ACC112 (cell line): ENCODE measurements around the gene PRKCE.

Experiments
- H2AFZ ChIP-seq: fragments of 200-600 bp; sonication (generic); one replicate; pipeline ENCODE4 v1.6.0; 2017; ENCODE audit warnings: antibody characterized with exemption, low read length; ENCODE audit not compliant: unreplicated experiment
- H3K27ac ChIP-seq: fragments of 200-600 bp; sonication (generic); 2 replicates; pipeline ENCODE4 v1.5.1; 2014; ENCODE audit warnings: low read depth, mild to moderate bottlenecking, antibody characterized with exemption, low read length, moderate library complexity
- H3K27me3 ChIP-seq: fragments of 200-600 bp; sonication (generic); 2 replicates; pipeline ENCODE4 v1.6.1; 2014; ENCODE audit warnings: mild to moderate bottlenecking, antibody characterized with exemption, low read length, moderate library complexity, mixed read lengths; ENCODE audit not compliant: insufficient read depth
- H3K36me3 ChIP-seq: fragments of 200-600 bp; sonication (generic); 2 replicates; pipeline ENCODE4 v1.6.1; 2016; ENCODE audit warnings: mild to moderate bottlenecking, antibody characterized with exemption, low read length, moderate library complexity, mixed read lengths; ENCODE audit not compliant: insufficient read depth
- H3K4me1 ChIP-seq: fragments of 200-600 bp; sonication (generic); one replicate; pipeline ENCODE4 v1.6.1; 2016; ENCODE audit warnings: low read length, mixed read lengths; ENCODE audit not compliant: insufficient read depth, unreplicated experiment, control insufficient read depth
- H3K4me3 ChIP-seq: fragments of 200-600 bp; sonication (generic); 2 replicates; pipeline ENCODE4 v1.5.1; 2014; ENCODE audit warnings: mild to moderate bottlenecking, low read depth, low read length
- H3K79me2 ChIP-seq: fragments of 200-600 bp; sonication (generic); one replicate; pipeline ENCODE4 v1.6.0; 2016; ENCODE audit warnings: low read length; ENCODE audit not compliant: control insufficient read depth, unreplicated experiment, insufficient read depth

The PRKCE gene

GRCh38 chr2:45669032-45669486 lies 17.6 kb downstream of the PRKCE start:
- Histone ChIP-seq H3K4me1 (peaks cover 12% of the 10 kb centered on the region), H2AFZ (peak overlapping the region; percentile 81)

GRCh38 chr2:45670646-45671045 lies 19.2 kb downstream of the PRKCE start:
- Histone ChIP-seq H3K27ac (no peak overlapping the region), H3K36me3 (no peaks in the 10 kb centered on the region), H2AFZ (no peak overlapping the region), H3K27me3 (no peaks in the 10 kb centered on the region), H3K4me3 (no peak overlapping the region), H3K4me1 (peaks cover 19% of the 10 kb centered on the region), H3K79me2 (peaks cover 18% of the 10 kb centered on the region)

More at GRCh38 chr2:45669032-45669486, 17.6 kb downstream of the PRKCE start:
- Histone ChIP-seq H3K79me2 (peaks cover 8% of the 10 kb centered on the region), H3K27me3 (no peaks in the 10 kb centered on the region), H3K4me3 (peak overlapping the region; percentile 2), H3K27ac (peak overlapping the region; percentile 3), H3K36me3 (no peaks in the 10 kb centered on the region)

- no peak overlapping the region for H3K4me3 ChIP-seq
- H3K36me3 ChIP-seq: no peaks in the 10 kb centered on the region
- no peaks in the 10 kb centered on the region for H3K27me3 ChIP-seq
- no peak overlapping the region for H2AFZ ChIP-seq
- peaks cover 22% of the 10 kb centered on the region for H3K79me2 ChIP-seq
- H3K4me1 ChIP-seq: peaks cover 22% of the 10 kb centered on the region
- H3K27ac ChIP-seq: no peak overlapping the region
These were observed 20.7 kb downstream of the PRKCE start for GRCh38 chr2:45672138-45672537.

- Histone ChIP-seq H3K36me3 (no peaks in the 10 kb centered on the region), H3K27me3 (no peaks in the 10 kb centered on the region), H3K79me2 (peaks cover 22% of the 10 kb centered on the region), H3K4me3 (no peak overlapping the region), H3K4me1 (peaks cover 11% of the 10 kb centered on the region), H2AFZ (no peak overlapping the region), H3K27ac (no peak overlapping the region)
These were observed 22.8 kb downstream of the PRKCE start for GRCh38 chr2:45674035-45674816.

GRCh38 chr2:45675263-45675812 lies 23.9 kb downstream of the PRKCE start:
- no peaks in the 10 kb centered on the region for H3K27me3 ChIP-seq
- H3K79me2 ChIP-seq: peaks cover 18% of the 10 kb centered on the region
- H3K36me3 ChIP-seq: no peaks in the 10 kb centered on the region
- no peak overlapping the region for H2AFZ ChIP-seq
- H3K4me1 ChIP-seq: peaks cover 9% of the 10 kb centered on the region
- no peak overlapping the region for H3K27ac ChIP-seq
- H3K4me3 ChIP-seq: no peak overlapping the region

- Histone ChIP-seq H3K4me3 (no peak overlapping the region), H3K27me3 (no peaks in the 10 kb centered on the region), H3K27ac (no peak overlapping the region), H3K79me2 (peaks cover 18% of the 10 kb centered on the region), H3K4me1 (peaks cover 9% of the 10 kb centered on the region), H3K36me3 (no peaks in the 10 kb centered on the region), H2AFZ (no peak overlapping the region)
These were observed 24.6 kb downstream of the PRKCE start for GRCh38 chr2:45676088-45676487.

GRCh38 chr2:45678791-45679348 lies 27.4 kb downstream of the PRKCE start:
- Histone ChIP-seq H3K4me1 (peaks cover 19% of the 10 kb centered on the region), H3K4me3 (no peak overlapping the region), H3K36me3 (no peaks in the 10 kb centered on the region), H3K27me3 (no peaks in the 10 kb centered on the region), H3K79me2 (peaks cover 20% of the 10 kb centered on the region), H2AFZ (no peak overlapping the region), H3K27ac (no peak overlapping the region)

GRCh38 chr2:45680351-45680967 lies 29.0 kb downstream of the PRKCE start:
- no peak overlapping the region for H2AFZ ChIP-seq
- peaks cover 14% of the 10 kb centered on the region for H3K4me1 ChIP-seq
- no peak overlapping the region for H3K27ac ChIP-seq
- H3K4me3 ChIP-seq: no peak overlapping the region
- no peaks in the 10 kb centered on the region for H3K27me3 ChIP-seq
- peaks cover 13% of the 10 kb centered on the region for H3K79me2 ChIP-seq
- H3K36me3 ChIP-seq: no peaks in the 10 kb centered on the region

- Histone ChIP-seq H3K79me2 (peaks cover 7% of the 10 kb centered on the region), H3K27ac (no peak overlapping the region)
These were observed 30.2 kb downstream of the PRKCE start for GRCh38 chr2:45681675-45682074.

GRCh38 chr2:45683292-45683691 lies 31.8 kb downstream of the PRKCE start:
- H3K27me3 ChIP-seq: no peaks in the 10 kb centered on the region
- peaks cover 7% of the 10 kb centered on the region for H3K79me2 ChIP-seq
- no peak overlapping the region for H3K4me3 ChIP-seq
- peaks cover 10% of the 10 kb centered on the region for H3K4me1 ChIP-seq
- H3K27ac ChIP-seq: no peak overlapping the region
- no peaks in the 10 kb centered on the region for H3K36me3 ChIP-seq
- H2AFZ ChIP-seq: no peak overlapping the region

More at GRCh38 chr2:45681675-45682074, 30.2 kb downstream of the PRKCE start:
- no peaks in the 10 kb centered on the region for H3K36me3 ChIP-seq
- H3K4me3 ChIP-seq: no peak overlapping the region
- H2AFZ ChIP-seq: no peak overlapping the region
- H3K27me3 ChIP-seq: no peaks in the 10 kb centered on the region
- peaks cover 10% of the 10 kb centered on the region for H3K4me1 ChIP-seq
